HEK293 (cell line): ENCODE results near the gene ESPL1.

Source experiments
- CTCF ChIA-PET: fragments of 350-600 bp; formaldehyde crosslinking; extraction: SDS; loops from one replicate; lab custom pipeline; 2021; ENCODE audit warnings: antibody characterized with exemption; lab: Yijun Ruan, JAX
- POLR2A ChIA-PET: fragments of 300-600 bp; formaldehyde crosslinking; extraction: SDS; loops from one replicate; lab custom pipeline; 2020; ENCODE audit warnings: antibody characterized with exemption, inconsistent platforms; lab: Yijun Ruan, JAX
- H3K27ac ChIP-seq: fragments of 200-500 bp; sonication (Bioruptor generic); 2 replicates; pipeline ENCODE4 v1.5.1; 2014; ENCODE audit warnings: low read depth, low read length, control low read depth, inconsistent platforms; ENCODE audit errors: extremely low read depth
- H3K36me3 ChIP-seq, 2 experiments: fragments of 200-500 bp in 1 of 2; sonication (Bioruptor generic) in 1 of 2; 1 replicate in 1 of 2; 2 replicates in 1 of 2; pipeline ENCODE4 v1.5.1; 2014 to 2017; ENCODE audit warnings: inconsistent platforms in 2 of 2, low read length in 2 of 2; ENCODE audit not compliant: control insufficient read depth in 2 of 2, insufficient read depth in 1 of 2
- H3K4me1 ChIP-seq: fragments of 200-500 bp; sonication (Bioruptor generic); 2 replicates; pipeline ENCODE4 v1.5.1; 2014; ENCODE audit warnings: mild to moderate bottlenecking, low read length, inconsistent platforms; ENCODE audit not compliant: control insufficient read depth, insufficient read depth
- H3K4me3 ChIP-seq: 2 replicates; pipeline ENCODE4 v1.5.1; 2011; ENCODE audit warnings: low read depth, mild to moderate bottlenecking, control low read depth, low read length, moderate library complexity
- H3K9me3 ChIP-seq: fragments of 200-500 bp; sonication (Bioruptor generic); 2 replicates; pipeline ENCODE4 v1.5.1; 2014; ENCODE audit warnings: low read depth, low read length, inconsistent platforms; ENCODE audit not compliant: control insufficient read depth, insufficient read depth
- CTCF ChIP-seq: fragments of 450-650 bp; formaldehyde crosslinking; IDR thresholded peaks from 2 replicates; pipeline ENCODE4 v1.5.1; 2016; ENCODE audit warnings: missing biosample characterization, missing genetic modification characterization
- GLIS1 ChIP-seq: fragments of 450-650 bp; formaldehyde crosslinking; IDR thresholded peaks from 2 replicates; pipeline ENCODE4 v1.5.1; 2016; ENCODE audit warnings: missing biosample characterization, missing genetic modification characterization
- KLF10 ChIP-seq: fragments of 450-650 bp; IDR thresholded peaks from 2 replicates; pipeline ENCODE4 v1.5.1; 2018; ENCODE audit warnings: missing biosample characterization, mild to moderate bottlenecking, missing genetic modification characterization
- MZF1 ChIP-seq: fragments of 450-650 bp; formaldehyde crosslinking; IDR thresholded peaks from 2 replicates; pipeline ENCODE4 v1.5.1; 2017; ENCODE audit warnings: missing biosample characterization, missing genetic modification characterization, borderline replicate concordance
- PRDM6 ChIP-seq: fragments of 450-650 bp; formaldehyde crosslinking; IDR thresholded peaks from 2 replicates; pipeline ENCODE4 v1.5.1; 2017; ENCODE audit warnings: missing biosample characterization, missing genetic modification characterization
- SCRT2 ChIP-seq: fragments of 450-650 bp; formaldehyde crosslinking; IDR thresholded peaks from 2 replicates; pipeline ENCODE4 v1.5.1; 2016; ENCODE audit warnings: missing biosample characterization, missing genetic modification characterization
- ZBTB20 ChIP-seq: fragments of 450-650 bp; formaldehyde crosslinking; IDR thresholded peaks from 2 replicates; pipeline ENCODE4 v1.5.1; 2016; ENCODE audit warnings: missing biosample characterization, missing genetic modification characterization
- ZFP37 ChIP-seq: fragments of 450-650 bp; formaldehyde crosslinking; IDR thresholded peaks from 2 replicates; pipeline ENCODE4 v1.5.1; 2016; ENCODE audit warnings: missing biosample characterization, missing genetic modification characterization
- ZIC2 ChIP-seq: fragments of 450-650 bp; formaldehyde crosslinking; IDR thresholded peaks from 2 replicates; pipeline ENCODE4 v1.5.1; 2016; ENCODE audit warnings: missing biosample characterization, missing genetic modification characterization
- ZNF114 ChIP-seq: fragments of 450-650 bp; formaldehyde crosslinking; IDR thresholded peaks from 2 replicates; pipeline ENCODE4 v1.5.0; 2017; ENCODE audit warnings: missing biosample characterization, missing genetic modification characterization
- ZNF132 ChIP-seq: fragments of 450-650 bp; formaldehyde crosslinking; IDR thresholded peaks from 2 replicates; pipeline ENCODE4 v1.5.1; 2017; ENCODE audit warnings: missing biosample characterization, missing genetic modification characterization, borderline replicate concordance
- ZNF138 ChIP-seq: fragments of 450-650 bp; formaldehyde crosslinking; IDR thresholded peaks from 2 replicates; pipeline ENCODE4 v1.5.1; 2016; ENCODE audit warnings: missing biosample characterization, missing genetic modification characterization, borderline replicate concordance
- ZNF174 ChIP-seq: fragments of 450-650 bp; formaldehyde crosslinking; IDR thresholded peaks from 2 replicates; pipeline ENCODE4 v1.5.0; 2017; ENCODE audit warnings: missing biosample characterization, mild to moderate bottlenecking, missing genetic modification characterization
- ZNF311 ChIP-seq: fragments of 450-650 bp; formaldehyde crosslinking; IDR thresholded peaks from 2 replicates; pipeline ENCODE4 v1.5.1; 2017; ENCODE audit warnings: missing biosample characterization, missing genetic modification characterization, borderline replicate concordance
- ZNF629 ChIP-seq: fragments of 450-650 bp; formaldehyde crosslinking; IDR thresholded peaks from 2 replicates; pipeline ENCODE4 v1.5.1; 2017; ENCODE audit warnings: missing biosample characterization, missing genetic modification characterization
- ZNF654 ChIP-seq: fragments of 450-650 bp; formaldehyde crosslinking; IDR thresholded peaks from 2 replicates; pipeline ENCODE4 v1.5.1; 2016; ENCODE audit warnings: low read depth, missing biosample characterization, missing genetic modification characterization
- ZNF658 ChIP-seq: fragments of 450-650 bp; formaldehyde crosslinking; IDR thresholded peaks from 2 replicates; pipeline ENCODE4; 2016; ENCODE audit warnings: missing biosample characterization, missing genetic modification characterization
- ZNF664 ChIP-seq: fragments of 450-650 bp; formaldehyde crosslinking; IDR thresholded peaks from 2 replicates; pipeline ENCODE4 v1.5.1; 2016; ENCODE audit warnings: missing biosample characterization, missing genetic modification characterization
- ZNF701 ChIP-seq: fragments of 450-650 bp; formaldehyde crosslinking; IDR thresholded peaks from 2 replicates; pipeline ENCODE4 v1.5.1; 2016; ENCODE audit warnings: missing biosample characterization, missing genetic modification characterization
- ZSCAN5A ChIP-seq: fragments of 450-650 bp; formaldehyde crosslinking; IDR thresholded peaks from 2 replicates; pipeline ENCODE4 v1.5.1; 2016; ENCODE audit warnings: missing biosample characterization, missing genetic modification characterization

The ESPL1 gene

GRCh38 chr12:53287741-53288216 lies 19.7 kb downstream of the ESPL1 start (continued):
- TF ChIP-seq PRDM6 = no peak
- TF ChIP-seq CTCF (tag by site-specific recombination) = peak; percentile 45; the same call in 1 of the 2 replicates
- TF ChIP-seq ZNF629 (tag by site-specific recombination) = no peak
- TF ChIP-seq, all 188 proteins: peak for 3

GRCh38 chr12:53288322-53288721 lies 20.2 kb downstream of the ESPL1 start:
- no peaks in the 10 kb centered on the region for H3K4me1 ChIP-seq
- TF ChIP-seq SCRT2 (tag by site-specific recombination) (no peak), ZIC2 (tag by site-specific recombination) (no peak), KLF10 (tag by site-specific recombination) (no peak), ZNF654 (no peak), ZNF701 (no peak), ZNF114 (tag by site-specific recombination) (no peak), ZNF664 (tag by site-specific recombination) (no peak), MZF1 (tag by site-specific recombination) (no peak), ZNF132 (no peak), ZFP37 (no peak)
- no peak overlapping the region for H3K4me3 ChIP-seq
- no peaks in the 10 kb centered on the region for H3K9me3 ChIP-seq
- ChIA-PET CTCF (interaction anchor here (0.6 to 7.5 kb wide), 7 partner anchors 8 to 190 kb away, joined by 3 to 132 read pairs (median 3); partner anchors contain the start of gene ESPL1), POLR2A (interaction anchor here (0.6 to 2.1 kb wide), 3 partner anchors 11 to 75 kb away, joined by 4 to 11 read pairs (median 8); partner anchors contain the start of gene MYG1)
- H3K36me3 ChIP-seq = peaks cover 51 to 92% of the 10 kb centered on the region in 2 experiments
- no peak overlapping the region for H3K27ac ChIP-seq

GRCh38 chr12:53289891-53290290 lies 21.8 kb downstream of the ESPL1 start:
- Histone ChIP-seq H3K36me3 (peaks cover 44 to 88% of the 10 kb centered on the region in 2 experiments), H3K4me3 (no peak overlapping the region), H3K4me1 (no peaks in the 10 kb centered on the region), H3K9me3 (no peaks in the 10 kb centered on the region), H3K27ac (no peak overlapping the region)
- ChIA-PET POLR2A (interaction anchor here (0.7 kb wide), 1 partner anchor 11 kb away, joined by 3 read pairs; no protein-coding TSS in a partner anchor), CTCF (interaction anchor here (0.7 to 7.5 kb wide), 5 partner anchors 31 to 131 kb away, joined by 3 to 132 read pairs (median 4); partner anchors contain the start of gene AAAS)
- no peak for TF ChIP-seq ZSCAN5A (tag by site-specific recombination)
- no peak for TF ChIP-seq ZNF174 (tag by site-specific recombination)
- TF ChIP-seq ZNF658 (tag by site-specific recombination) = no peak
- TF ChIP-seq GLIS1 (tag by site-specific recombination) = no peak
- no peak for TF ChIP-seq ZNF311
- no peak for TF ChIP-seq ZBTB20 (tag by site-specific recombination)
- TF ChIP-seq KLF10 (tag by site-specific recombination) = no peak
- TF ChIP-seq ZNF138 (tag by site-specific recombination) = no peak
